HG03558 (cell line): Measurements from ENCODE around the gene SCNN1B.
"Not testable (repeated sequence)": the region's sequence is repeated elsewhere in the genome, so short reads cannot be mapped to it uniquely, and the experiment has no call there.

Experiments
- ATAC-seq: cut with Tn5 transposase; IDR thresholded peaks from one replicate; pipeline ENCODE4 v1.9.1; 2021; ENCODE audit warnings: moderate number of reproducible peaks; ENCODE audit not compliant: unreplicated experiment; ENCODE audit errors: extremely low read depth

SCNN1B gene

DNA sequence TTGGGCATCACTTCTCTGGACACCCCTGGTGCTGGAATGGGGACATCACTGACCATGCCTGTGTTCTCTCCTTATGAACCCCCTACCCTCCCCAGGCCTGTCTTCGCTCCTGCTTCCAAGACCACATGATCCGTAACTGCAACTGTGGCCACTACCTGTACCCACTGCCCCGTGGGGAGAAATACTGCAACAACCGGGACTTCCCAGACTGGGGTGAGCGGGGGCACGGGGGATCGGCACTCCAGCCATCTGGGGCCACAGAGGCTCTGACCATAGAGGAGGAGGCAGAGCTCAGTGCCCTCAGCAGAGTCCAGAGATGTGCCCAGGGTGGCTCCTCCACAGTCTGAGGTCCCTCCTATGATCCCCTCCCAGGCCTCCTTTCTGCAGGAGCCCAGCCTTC is 73.5 kb downstream of the SCNN1B start:
- no peak for ATAC-seq

DNA sequence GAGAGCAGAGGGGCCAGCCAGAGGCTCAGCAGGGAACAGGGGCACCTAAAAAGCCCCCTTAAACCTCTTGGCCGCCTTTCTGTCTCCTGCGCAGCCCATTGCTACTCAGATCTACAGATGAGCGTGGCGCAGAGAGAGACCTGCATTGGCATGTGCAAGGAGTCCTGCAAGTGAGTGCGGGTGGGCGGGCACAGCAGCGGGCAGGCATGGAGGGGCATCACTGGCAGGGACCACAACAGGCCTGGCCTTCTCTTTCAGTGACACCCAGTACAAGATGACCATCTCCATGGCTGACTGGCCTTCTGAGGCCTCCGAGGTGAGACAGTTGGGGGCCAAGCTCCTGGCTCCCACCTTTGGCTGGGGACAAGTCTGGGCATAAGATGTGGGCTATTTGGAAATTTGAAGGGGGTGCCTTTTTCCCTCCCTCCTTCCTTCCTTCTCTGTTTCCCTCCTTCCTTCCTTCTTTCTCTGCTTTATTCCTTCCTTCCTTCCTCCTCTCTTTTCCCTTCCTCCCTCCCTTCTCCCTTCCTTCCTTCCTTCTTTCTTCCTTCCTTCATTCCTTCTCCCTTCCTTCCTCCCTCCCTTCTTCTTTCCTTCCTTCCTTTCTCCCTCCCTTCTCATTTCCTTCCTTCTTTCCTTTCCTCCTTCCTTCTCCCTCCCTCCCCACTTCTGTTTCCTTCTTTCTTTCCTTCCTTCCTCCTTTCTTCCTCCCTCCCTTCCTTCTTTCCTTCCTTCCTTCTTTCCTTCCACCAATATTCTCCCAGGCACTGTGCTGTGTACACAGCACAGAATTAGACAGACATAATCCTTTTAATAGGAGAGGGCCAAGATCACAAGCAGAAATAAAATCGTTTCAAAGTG is 75.2 kb downstream of the SCNN1B start:
- ATAC-seq, result no peak

DNA sequence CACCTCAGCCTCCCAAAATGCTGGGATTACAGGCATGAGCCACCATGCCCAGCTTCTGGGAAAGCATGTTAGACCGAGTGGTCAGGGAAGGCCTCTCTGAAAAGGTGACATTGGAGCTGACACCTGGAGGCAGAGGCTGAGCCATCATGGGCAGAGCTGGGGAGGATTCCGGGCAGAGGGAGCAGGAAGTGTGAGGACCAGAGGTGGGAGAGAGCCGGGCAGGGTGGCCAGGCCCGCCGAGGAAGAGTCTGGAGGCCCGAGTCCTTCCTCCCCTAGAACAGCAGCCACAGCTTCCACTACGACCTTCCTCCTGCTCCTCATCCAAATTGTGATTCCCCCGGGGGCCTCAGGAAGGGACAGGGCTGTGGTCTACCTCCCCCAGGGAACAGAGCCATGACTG is 76.2 kb downstream of the SCNN1B start:
- no peak for ATAC-seq

DNA sequence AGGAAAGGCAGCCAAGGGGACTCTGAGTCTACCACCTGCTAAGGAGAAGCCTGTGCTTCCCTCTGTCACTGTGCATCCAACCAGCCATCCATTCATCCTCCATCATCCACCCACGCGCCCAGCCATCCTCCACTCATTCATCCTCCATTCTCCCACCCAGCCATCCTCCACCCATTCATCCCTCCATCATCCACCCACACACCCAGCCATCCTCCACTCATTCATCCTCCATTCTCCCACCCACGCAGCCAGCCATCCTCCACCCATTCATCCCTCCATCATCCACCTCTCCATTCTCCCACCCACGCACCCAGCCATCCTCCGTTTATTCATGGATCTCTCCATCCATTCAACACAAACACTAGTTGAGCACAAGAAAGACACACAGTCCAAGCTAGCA is 76.8 kb downstream of the SCNN1B start:
- ATAC-seq, result no peak

DNA sequence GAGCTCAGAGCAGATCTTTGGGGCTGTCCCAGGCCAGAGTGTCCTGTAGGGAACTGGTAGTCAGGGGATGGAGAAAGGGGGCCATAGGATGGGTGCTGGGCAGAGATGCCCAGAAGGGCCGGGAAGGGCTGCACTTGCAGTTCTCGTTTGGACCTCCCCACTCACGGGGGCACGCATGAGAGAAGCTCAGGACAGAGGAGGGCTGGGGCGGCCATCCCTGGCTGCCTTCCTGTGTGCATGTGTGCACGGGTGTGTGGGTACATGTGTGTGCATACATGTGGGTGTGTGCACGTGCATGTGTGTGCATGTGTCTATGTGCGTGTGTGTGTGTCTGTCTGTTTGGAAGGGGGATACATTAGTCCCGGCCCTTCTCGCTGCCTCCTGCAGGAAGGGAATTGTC is 77.6 kb downstream of the SCNN1B start:
- no peak for ATAC-seq

DNA sequence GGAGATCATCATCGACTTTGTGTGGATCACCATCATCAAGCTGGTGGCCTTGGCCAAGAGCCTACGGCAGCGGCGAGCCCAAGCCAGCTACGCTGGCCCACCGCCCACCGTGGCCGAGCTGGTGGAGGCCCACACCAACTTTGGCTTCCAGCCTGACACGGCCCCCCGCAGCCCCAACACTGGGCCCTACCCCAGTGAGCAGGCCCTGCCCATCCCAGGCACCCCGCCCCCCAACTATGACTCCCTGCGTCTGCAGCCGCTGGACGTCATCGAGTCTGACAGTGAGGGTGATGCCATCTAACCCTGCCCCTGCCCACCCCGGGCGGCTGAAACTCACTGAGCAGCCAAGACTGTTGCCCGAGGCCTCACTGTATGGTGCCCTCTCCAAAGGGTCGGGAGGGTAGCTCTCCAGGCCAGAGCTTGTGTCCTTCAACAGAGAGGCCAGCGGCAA is 78.4 kb downstream of the SCNN1B start:
- no peak for ATAC-seq

DNA sequence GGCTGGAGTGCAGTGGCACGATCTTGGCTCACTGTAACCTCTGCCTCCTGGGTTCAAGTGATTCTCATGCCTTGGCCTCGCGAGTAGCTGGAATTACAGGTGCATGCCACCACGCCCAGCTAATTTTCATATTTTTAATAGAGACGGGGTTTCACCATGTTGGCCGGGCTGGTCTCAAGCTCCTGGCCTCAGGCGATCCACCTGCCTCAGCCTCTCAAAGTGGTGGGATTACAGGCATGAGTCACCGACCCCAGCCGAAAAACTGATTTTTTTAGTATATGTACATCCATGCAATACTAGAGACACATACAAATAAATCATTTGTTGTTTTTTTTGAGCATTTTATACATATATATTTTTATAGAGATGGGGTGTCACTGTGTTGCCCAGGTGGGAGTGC is 79.6 kb downstream of the SCNN1B start:
- ATAC-seq, result not testable (repeated sequence)

DNA sequence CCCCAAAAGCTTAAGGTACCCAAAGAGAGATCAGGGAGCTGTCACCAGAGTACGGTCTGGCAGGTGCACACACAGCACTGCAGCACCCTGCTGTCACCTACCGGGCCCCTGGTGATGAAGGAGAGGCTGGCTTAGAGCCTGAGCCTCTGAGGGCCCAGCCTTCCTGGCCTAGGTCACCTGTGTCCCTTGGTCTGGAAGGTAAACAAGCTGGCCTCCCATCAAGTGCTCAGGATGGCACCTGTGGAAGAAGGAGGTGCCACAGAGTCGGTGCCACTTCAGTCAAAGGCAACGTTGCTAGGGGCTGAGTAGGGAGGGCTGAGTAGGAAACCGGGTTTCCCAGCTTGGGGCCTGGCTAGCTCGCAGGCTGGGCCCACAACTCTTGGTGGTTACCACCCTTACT is 80.2 kb downstream of the SCNN1B start:
- no peak for ATAC-seq

DNA sequence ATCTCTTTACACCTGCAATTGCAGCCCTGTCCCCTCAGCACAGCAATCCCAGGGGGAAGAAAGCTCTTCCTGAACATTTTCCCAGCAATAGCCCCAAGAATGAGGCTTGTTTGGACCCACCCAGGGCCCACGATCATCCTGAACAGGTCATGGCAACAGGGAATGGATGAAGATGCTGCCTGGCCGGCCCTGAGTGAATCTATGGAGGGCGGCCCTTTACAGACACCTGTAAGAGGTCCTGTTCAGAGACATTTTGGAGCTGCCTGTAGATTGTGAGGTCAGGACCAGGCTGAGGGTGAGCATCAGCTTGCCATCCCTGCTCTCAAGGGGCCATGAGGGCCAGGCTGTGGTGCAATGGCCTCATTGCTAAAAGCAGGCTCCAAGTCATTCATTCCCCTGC is 81.8 kb downstream of the SCNN1B start:
- ATAC-seq, result no peak

DNA sequence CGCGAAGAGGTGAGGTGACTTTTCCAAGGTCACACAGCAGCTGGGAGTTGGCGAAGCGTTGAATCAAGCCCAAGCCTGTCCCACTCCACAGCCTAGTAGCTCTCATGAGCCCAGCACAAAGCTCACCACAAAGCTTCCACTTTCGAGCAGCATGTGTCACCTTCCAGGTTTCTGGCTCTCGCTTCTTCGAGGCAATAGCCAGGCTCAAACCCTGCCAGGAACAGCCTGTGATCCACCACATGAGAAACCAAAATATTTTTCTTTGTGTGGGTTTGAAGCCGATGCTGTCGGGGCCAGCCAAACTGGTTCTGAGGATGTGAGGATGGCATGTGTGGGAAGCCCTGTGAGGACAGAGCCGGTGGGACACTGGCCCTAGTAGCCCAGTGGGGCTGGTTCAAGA is 82.8 kb downstream of the SCNN1B start:
- ATAC-seq, result no peak

DNA sequence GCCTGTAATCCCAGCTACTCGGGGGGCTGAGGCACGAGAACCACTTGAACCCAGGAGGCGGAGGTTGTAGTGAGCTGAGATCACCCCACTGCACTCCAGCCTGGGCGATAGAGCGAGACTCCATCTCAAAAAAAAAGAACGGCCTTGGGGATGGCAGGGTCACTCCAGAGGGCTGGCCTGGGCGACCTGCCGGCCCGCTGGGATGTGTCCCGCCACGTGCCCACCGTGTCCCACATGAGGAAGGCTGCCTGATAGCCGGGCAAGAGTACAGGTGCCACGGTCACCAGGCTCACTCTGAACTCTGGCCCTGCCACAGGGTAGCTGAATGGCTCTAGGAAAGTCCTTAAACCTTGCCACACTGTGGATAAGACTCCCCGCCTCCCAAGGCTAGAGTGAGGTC is 83.3 kb downstream of the SCNN1B start:
- ATAC-seq, result no peak

DNA sequence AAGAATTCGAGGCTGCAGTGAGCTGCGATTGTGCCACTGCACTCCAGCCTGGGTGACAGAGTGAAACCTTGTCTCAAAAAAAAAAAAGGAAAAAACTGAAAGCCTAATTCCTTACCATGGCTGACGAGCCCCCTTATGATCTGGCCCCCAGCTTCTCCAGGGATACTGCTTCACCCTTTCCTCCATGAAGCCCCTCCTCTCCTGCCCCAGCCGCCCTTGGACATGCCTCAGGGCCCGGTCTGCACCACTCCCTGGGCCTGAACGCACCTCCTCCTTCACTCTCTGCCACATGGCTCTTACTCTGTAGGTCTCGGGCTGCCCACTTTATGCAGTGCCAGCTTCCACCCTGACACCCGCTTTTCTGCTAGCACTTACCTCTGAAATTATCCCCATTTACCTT is 85.6 kb downstream of the SCNN1B start:
- no peak for ATAC-seq

DNA sequence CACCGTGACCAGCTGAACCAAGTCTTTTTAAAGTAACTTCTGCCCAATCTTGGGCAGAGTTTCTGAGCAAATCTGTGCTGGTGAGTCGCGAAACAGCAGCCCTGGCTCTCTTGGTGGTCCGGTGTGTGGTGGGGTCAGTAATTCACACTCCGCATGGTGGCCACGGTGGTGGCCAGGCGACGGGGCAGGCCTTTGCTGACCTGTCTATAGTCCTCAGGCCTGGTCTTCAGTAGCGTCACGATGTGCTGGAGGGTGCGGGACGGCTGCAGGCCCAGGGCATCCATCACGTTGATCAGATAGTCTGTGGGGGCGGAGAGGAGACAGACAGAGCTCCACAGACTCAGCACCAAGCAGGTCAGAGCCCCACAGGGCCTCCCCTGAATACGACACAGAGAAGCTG is 86.7 kb downstream of the SCNN1B start:
- ATAC-seq, result no peak

DNA sequence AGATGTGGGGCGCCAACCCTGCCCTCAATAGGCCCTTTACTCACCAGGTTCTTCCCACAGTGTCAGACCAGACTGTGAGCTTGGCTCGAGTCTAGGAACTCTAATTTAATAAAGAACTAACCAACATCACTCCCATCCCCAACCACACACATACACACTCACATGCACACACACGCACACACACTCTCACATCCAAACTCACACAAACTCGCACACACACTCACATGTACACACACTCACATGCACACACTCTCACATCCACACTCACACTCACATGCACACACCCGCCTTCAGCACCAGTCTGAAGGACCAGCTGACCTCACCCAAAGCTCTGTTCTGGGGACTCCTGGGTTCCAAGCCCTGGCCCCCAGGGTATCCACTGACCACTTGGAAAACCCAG is 87.1 kb downstream of the SCNN1B start:
- ATAC-seq, result no peak

DNA sequence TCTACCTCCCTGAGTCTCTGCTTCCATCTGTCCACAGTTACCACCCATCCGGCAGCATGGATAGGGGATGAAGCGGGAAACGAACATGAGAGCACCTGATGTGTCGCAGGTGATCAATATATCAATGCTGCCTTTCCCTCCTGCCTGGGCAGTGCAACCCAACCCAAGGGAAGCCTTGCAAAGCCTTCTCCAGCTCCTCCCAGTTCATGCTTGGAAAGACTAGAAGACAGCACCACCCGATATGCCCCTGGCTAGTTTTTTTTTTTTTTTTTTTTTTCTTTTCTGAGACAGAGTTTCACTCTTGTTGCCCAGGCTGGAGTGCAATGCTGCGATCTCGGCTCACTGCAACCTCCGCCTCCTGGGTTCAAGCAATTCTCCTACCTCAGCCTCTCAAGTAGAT is 87.8 kb downstream of the SCNN1B start:
- ATAC-seq, result not testable (repeated sequence)

DNA sequence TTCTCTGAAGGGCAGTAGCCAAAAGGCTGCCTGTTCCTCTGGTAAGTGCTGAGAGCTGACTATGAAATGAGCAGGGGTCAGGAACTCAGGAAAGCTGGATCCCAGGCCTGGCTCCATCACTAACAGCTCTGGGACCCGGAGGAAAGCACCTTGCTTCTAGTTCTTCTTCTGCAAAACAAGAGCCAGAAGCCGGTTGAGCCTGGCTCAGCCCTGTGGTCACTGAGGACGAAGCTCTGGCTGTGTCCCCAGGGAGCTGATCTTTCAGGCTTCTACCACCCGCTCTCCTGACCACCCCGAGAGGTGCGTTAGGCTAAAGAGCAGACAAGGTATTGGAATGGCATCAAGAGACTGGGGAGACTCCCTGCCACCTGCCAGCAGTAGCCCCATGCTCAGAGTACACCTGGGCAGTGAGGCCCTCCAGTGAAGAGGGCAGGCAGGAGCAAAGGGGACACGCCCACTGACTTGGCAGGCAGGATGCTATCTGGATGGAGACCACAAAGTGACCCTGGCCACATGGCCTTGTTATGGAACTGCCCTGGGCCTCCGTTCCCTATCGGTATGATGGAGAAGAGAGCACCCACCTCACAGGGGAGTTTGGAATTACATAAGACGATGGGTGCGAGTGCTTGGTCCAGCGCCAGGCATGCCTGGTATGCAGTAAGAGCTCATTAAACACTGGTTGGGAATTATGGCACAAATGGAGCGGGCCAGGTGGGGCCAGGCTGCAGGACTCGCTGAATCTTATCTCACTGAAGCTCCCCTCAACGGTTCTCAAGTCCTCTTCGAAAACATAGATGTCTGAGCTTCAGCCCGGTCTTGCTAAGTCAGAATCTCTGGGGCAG is 89.5 kb downstream of the SCNN1B start:
- ATAC-seq, result no peak

DNA sequence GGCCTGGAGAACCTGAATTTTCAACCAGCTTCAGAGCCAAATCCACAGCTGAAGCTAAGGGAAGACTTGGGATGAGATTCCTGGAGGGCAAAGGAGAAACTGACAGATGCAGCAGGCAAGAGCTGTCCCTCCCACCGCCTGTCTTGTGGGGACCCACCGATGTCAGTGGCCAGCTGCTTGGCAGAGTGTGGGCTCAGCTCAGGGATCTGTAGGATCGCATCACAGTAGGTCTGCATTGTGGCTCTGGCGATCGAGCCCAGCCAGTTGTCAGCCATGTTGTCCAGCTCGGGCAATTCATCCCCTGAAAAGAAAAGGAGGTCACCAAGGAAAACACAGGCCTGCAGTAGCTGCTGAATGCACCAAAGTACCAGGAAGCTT is 90.1 kb downstream of the SCNN1B start:
- no peak for ATAC-seq

DNA sequence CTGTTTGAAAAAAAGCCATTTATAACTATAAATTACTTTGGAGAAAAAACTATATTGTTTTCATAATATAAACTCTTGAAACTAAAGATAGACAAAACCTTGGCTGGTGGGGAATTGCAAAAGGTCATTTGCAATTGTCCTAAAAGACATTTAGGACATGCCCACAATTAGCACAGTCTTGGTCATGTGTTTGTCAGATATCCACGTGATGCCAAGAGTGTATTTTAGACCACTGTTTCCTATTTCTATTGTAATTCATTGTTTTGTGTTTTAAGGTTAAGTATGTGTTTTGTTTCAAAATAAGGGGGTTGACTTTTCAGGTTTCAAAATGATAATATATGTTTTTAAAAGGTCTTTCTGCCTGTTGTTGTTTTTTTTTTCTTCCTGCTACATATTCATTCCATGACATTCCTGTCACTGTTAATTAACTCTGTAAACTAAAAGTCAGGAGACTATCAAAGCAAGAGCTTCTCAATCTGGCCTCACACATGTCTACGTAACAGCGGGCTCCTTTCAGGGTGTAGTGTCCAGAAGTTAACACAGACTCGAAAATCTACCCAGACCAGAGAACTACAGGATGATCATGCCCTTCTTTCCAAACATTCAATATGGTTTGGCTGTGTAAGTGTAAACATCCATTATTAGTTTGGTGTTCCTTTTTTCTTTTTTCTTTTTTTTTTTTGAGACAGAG is 92.2 kb downstream of the SCNN1B start:
- ATAC-seq, result no peak

DNA sequence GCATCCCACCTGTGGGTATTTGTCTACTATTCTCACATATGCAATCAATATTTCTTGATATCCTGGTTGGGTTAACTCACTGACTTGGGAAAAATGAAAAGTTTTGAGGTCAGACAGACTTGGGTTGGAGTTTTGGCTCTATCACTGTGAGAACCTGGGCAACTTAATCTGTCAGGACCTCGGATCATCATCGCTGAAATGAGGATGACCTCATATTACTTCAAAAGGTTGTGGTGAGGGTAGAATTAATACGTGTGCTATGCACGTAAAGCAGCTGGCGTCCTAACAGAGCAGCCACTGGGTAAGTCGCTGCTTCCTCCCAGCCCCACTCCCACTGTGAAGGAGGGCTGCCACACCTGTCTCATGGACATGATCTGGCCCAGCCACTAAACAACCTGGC is 93.6 kb downstream of the SCNN1B start:
- no peak for ATAC-seq

DNA sequence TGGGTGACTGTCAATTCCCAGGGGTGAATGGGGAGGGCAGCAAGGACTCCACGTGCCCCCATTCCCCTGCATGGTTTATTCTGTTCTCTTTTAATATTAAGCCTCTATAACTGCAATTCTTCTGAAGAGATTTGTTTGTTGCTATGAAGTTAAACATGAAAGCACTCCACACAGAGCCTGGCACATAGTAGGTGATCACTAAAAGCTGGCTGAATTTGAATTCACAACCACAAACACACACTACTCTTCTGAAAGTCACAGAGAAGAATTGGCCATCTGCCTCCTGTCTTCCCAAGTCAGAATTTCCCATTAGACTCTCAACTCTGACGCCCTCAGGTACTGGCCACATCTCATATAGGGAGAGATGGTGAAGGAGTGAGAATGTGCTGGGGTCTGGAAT is 95.4 kb downstream of the SCNN1B start:
- ATAC-seq, result no peak
